MM.1S (cell line): ENCODE measurements around the gene FOSB.

ENCODE experiments used
- CTCF ChIP-seq: fragments of 300-600 bp; sonication (generic); IDR thresholded peaks from 2 replicates; pipeline ENCODE4 v1.5.1; 2016; ENCODE audit warnings: antibody characterized with exemption, low read length, mixed read lengths
- EZH2 ChIP-seq: fragments of 300-600 bp; sonication (generic); optimal IDR thresholded peaks from 2 replicates; pipeline ENCODE3; 2017; ENCODE audit warnings: low read depth, mild to moderate bottlenecking, antibody characterized with exemption, low read length, mixed read lengths
- EZH2phosphoT487 ChIP-seq: fragments of 300-600 bp; sonication (generic); IDR thresholded peaks from 2 replicates; pipeline ENCODE4 v1.6.1; 2018; ENCODE audit warnings: antibody characterized with exemption, low read length

- TF ChIP-seq EZH2phosphoT487 (no peak), CTCF (no peak), EZH2 (no peak)
Measured at GRCh38 chr19:45463241-45463640, 4.6 kb upstream of the FOSB start.
